ENCODE data around the gene TOR4A.

Gene TOR4A

DNA sequence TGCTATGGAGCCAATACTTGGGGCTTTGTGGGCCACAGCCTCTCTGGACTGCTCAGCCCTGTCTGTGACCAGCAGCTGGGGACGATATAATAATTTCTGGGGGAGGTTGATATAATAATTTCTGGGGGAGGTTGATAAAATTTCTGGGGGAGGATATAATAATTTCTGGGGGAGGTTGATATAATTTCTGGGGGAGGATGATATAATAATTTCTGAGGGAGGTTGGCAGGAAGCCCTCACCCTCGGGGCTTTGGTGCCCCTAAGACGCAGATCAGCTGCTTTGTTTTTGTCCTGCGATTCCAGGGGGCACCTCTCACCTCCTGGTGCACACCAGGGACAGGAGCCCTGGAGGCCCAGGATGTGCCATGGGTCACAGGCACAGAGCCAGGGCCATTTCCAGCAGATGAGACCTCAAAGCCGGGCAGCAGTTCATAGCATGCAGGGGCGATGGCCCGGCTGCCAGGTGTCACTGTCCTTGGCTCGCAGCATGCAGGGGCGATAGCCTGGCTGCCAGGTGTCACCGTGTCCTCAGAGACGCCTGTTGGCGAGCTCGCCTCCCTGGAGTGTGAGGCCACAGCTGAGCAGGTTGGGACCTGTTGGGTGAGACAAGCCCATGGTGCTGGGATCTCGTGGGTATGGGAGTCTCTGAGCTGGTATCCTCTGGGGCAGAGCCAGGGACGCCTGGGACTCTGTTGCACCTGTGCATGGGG is 3.8 kb upstream of the TOR4A start:
- no peak for DNase-seq

DNA sequence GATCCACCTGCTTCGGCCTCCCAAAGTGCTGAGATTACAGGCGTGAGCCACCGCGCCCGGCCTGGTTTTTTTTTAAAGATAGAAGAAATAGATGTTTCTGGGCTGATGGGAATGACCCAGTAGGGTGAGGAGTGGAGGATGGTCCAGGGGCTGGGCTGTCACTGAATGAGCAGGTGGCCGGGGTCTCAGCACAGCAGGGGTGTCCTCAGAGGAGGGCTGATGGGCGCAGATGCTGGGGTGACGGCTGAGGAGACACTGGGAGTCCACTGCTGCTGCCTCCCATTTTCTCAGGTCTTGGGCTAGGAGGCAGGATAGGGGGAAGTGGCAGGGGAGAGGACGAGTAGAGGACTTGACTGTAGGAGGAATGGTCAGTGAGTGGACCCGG is 2.3 kb upstream of the TOR4A start:
- DNase-seq, result no peak

DNA sequence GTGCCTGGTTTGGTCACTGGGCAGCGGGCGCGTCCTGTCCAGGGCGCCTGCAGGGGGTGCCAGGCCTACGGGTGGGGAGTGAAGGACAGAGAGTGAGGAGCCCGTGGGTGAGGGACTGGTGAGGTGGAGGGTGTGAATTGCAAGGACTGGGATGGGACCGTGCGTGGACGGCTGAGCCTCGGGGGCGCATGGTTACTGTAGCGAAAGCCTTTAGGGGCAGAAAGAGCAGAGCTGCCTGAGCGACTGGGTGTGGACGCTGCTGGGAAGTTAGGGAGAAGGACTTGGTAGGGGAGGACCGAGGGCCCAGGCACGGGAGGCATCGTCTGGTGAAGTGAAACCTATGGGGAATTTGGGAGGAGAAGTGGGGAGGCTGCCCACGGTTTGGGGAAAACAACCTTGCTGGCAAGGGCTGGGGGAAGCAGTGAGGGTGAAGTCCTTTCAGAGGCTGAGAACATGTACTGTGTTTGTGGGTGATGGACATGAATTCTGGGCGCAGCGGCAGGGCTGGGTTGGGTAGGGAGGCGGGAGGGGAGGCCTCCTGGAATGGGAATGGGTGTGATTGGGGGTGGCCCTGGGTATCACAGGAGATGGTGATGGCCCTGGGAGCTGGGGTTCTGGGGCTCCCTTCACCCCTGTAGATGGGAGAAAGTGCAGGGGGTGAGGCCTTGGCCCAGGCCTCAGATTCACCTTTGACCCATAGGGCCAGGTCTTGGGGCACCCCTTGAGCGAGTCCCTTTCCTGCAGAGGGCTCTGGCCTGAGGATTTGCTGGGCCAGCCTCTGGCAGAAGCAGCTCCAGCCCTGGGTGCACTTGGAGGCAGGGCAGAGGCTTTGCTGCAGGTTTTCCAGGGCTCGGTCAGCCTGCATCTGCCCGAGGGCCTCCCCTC is 1.7 kb upstream of the TOR4A start:
- no peak for DNase-seq

DNA sequence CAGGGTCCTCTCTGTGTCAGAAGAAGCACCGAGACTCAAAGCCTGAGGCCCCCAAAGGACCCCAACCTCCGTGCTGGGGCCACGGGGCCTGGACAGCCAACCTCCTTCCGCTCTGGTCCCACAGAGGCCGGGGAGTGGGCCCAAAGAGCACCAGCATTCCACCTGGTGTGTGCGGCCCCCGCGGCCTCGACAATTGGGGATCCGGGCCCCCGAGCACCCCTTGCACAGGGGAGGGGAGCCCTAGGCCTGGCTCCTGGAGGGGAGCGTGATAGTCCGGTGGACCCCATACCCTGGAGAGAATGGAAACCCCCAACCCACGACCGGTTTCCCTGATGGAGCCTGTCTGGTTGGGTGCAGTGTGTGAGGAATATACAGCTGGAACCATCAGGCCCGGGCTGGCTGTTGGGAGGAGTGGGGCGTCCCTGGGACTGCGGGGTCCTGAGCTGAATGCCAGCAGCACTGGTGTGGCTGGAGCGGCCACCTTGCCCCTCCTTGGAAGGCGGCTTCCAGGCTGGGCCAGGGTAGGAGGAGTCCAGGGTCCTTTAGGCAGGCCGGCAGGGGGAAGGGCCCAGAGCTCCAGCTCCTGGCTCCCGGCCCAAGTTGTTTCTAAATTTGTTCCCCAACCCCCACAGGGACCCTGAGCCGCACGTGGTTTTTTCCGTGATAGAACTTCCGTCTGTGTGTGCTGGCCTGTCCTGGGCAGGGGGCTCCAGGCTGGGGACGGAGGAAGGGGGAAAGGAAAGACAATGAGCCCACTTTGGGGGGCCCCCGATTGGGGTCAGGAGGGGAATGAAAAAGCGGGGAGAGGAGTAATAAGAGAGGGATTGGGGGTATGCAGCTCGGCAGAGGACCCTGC is 825 bp upstream of the TOR4A start:
- DNase-seq, result no peak

DNA sequence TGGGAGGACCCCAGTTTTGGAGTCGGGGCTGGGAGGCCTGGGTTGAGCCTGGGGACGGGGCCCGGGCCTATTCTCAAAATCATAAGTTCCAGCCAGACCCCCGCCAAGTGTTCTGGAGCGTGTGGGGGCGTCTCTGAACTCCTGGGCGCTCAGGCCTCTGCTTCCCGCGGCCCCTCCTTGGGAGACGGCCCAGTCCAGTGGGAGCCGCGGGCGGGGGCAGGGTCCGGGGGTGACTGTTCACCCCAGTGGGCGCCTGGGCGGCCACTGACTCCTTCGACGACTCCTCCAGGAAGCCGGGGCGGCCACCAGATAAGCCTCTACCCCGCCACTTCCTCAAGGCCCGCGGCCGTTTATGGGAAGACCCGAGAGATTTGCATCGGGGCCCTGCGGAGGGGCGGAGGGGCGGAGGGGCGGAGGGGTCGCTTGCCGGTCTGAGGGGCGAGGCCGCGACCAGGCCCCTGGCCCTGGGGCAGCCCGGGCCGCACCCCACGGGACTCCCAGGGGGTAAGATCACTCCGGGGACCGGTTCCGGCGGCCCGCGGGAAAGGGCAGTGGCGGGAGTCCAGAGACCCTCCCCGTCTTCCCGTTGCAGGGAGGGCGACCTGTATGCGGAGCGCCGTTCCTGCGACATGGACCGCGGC is 655 bp downstream of the TOR4A start:
- no peak for DNase-seq

DNA sequence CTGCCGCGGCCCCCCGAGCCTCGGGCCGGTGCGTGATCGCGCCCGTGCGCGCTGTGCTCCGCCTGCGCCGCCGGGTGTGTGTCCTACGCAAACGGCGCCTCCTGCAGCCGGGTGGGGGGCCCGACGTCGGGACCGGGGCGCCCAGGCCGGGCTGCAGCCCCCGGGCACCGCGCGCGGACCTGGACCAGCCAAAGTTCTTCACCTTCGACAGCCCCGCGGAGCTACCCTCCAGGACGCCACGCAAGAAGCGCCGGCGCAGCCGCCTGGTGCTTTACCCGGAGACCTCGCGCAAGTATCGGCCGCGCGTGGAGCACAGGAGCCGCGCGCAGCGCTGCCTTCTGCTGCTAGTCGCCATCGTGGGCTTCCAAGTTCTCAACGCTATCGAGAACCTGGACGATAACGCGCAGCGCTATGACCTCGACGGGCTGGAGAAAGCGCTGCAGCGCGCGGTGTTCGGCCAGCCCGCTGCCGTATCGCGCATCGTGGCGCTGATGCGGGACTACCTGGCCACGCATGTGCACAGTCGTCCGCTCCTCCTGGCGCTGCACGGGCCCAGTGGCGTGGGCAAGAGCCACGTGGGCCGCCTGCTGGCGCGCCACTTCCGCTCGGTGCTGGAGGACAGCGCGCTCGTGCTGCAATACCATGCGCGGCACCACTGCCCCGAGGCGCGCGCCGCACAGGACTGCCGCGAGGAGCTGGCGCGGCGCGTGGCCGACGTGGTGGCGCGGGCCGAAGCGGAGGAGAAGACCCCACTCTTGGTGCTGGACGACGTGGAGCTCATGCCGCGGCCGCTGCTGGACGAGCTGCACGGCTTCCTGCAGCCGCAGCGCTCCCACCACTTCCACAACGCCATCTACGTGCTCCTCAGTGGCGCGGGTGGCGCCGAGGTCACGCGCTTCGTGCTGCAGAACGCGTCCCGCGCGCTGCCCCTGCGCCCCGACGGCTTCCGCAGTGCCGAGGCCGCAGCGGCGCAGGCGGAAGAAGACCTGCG is 1.5 kb downstream of the TOR4A start:
- no peak for DNase-seq

DNA sequence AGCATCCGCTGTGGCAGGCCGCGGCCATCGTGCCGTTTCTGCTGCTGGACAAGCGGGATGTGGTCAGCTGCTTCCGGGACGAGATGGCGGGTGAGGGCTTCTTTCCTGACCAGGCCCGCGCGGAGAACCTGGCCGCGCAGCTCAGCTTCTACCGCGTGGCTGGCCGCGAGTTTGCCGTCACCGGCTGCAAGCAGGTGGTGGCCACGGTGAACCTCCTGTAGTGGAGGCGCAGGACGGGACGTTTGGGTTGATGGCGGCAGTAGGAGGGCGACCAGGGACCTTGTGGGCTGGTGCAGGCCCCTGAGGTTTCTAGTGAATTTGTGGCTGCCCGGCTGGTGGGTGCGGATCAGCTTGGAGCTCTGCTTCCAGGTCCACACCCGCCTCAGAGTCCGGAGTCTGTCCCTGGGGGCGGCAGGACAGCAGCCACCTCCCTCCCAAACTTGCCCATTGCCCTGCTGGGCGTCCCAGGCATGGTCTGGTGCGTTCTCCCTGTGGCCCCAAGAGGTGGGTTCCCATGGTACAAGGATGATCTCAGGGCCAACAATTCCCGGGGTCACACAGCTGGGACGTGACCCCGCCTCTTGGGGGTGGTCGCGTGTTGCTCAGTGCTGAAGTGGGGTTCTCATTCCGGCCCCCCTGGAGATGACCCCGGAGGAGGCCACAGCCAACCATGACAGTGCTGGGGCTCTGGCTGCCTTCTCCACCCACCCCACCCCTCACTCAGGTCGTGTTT is 2.4 kb downstream of the TOR4A start:
- DNase-seq, result no peak

DNA sequence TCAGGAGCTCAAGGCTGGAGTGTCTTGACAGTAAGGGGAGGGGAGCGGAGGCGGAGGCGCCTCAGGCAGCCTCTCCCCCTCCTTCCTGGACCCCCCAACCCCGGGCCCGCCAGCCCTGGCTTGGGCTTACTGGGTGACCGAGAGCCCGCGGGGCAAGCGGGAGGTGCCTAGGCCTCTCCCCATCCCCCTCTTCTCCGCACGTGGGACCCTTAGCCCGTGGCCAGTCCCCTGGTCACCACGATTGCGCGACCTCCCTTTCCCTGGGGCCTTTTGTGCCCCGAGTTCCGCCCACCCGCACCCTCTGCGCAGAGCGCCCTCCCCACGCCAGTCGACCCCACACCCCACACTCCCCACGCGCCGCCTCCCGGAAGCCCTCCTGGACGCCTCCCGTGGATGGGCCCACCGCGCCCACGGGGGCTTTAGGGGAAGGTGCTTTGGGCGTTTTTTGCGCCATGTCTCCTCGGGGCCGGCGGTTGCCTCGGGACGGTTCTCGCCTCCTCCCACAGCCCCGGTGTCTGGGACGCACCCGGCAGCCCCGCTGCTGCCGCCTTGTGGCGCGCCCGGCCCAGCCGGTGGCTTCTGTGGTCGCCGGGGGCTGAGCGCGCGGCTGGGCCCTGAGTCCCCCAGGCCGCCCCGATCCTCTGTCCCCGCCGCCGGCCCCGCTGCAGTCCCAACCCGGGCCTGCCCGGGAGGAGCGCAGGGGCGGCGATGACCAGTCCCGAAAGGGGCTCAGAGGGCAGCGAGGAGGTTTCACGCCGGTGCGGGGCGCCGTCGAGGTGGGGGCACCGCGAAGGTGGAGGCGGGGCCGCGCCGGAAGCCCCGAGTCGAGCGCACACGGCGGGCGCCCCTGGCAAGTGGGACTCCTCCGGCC is 3.2 kb downstream of the TOR4A start:
- DNase-seq, result no peak

DNA sequence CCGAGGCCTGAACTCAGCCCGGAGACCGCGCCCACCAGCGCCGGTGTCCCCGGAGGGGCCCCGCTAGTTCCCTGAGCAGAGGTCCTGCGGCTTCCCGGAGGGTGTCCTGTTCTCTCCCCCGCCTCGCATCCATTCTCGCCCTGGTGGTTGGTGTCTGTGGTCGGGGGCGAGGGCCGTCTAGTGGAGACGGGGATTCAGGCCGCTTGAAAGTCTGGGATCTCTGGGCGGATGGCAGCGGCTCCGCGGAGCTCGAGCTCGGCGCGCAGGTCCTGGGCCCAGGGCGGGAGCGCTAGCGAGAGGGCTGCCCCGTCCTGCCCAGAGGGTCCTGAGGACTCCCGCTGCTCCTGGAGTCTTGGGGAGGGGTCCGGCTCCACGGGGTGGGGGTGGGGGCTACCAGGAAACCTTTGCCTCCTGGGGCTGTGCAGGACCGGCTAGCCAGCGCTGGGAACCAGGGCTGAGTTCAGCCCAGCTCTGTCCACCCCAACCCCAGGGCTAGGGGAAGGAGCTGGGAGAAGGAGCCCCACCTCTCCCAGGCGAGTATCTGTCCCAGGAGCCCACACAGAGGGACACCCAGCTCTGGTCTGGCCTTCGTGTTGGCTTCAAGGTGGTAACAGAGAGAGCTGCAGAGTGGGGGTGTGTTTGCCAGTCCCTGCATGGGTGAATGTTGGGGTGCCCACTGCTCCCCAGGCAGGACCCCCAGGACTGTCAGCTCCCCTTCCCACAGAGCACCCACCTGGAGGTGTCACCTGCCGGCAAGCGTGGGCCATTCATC is 4.0 kb downstream of the TOR4A start:
- no peak for DNase-seq

DNA sequence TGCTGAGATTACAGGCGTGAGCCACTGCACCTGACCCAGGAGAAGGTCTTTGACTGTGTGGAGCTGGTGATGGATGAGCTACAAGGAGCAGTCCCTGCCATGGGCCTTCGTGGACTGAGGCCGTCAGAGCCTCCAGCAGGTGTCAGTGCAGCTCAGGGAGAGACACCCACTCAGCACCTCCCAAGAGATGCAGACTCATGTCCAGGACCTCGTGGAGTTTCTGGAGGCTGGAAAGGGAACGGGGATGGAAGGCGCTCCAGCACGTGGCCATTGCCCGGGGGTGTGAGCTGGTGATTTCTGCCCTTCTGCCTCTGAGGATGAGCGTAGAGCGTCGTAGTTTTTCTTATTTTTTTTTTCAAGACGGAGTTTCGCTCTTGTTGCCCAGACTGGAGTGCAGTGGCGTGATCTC is 9.5 kb downstream of the TOR4A start:
- peak; percentile 42 for DNase-seq

DNA sequence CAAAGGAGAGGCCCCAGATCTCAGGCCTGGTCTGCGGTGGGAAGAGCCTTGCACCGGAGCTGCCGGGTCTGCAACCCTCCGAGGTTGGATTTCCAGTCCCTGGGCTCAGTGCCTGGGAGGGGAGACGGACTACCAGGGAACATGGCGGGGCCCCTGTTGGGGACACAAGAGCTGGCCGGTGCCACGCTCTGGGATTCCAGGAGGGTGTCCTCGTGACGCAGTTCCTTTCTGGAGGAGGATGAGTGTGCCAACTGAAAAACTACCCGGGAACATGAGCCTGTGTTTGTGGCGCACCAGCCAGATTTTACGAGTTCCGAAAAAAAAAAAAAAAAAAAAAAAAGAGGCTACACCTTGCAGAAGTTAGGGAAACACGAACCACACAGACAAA is 15.6 kb downstream of the TOR4A start:
- no peak for DNase-seq

DNA sequence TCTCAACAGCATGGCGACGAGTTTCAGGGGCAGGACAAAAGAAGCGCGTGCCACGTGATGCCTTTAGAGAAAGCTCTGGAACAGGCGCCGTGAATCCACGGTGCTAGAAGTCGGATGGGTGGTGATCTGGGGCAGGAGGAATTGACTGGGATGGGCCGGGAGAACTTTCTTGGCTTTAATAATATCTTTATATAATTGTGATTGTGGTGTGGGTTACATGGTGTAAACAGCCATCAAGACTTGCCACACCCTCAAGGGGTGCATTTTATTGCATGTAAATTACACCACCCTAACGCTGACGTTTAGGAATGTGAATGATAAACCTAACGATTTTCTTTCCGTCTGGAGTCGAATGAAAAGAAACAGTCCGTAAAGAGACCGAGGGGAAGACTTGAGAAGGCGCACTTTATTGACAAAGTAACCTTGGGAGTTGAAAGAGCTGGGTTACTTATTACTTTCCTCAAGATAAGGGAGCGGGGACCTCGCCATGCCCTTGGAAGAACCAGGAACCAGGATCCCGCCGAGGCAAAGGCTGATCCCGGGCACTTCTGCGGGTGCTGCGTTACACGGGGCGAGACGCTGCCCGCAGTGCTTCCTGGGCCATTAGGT is 16.1 kb downstream of the TOR4A start:
- DNase-seq, result no peak

DNA sequence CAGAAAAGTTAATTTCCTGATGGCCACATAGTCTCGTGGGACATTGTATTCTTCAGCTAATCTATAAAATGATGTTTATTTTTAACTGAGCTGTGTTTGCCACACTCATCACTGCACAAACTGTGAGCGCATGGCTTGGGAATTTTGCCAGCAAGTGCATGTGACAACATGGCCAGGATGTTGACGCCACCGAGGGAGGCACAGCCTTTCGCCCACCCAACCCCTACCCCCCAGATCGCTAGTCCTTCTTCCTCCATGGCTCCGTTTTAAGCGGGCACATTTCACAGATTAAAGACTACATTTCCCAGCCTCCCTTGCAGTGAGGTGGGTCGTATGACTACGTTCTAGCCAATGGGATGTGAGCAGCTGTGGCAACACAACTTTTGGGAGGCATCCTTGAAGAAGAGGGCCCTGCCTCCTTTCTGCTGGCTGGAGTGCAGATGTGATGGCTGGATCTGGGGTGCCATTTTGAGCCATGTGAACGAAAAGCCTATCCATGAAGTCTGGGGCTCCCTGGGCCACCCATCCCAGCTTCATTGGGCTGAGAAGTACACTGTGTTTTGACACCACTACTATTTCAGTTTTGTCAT is 16.7 kb downstream of the TOR4A start:
- peak; percentile 68 for DNase-seq

DNA sequence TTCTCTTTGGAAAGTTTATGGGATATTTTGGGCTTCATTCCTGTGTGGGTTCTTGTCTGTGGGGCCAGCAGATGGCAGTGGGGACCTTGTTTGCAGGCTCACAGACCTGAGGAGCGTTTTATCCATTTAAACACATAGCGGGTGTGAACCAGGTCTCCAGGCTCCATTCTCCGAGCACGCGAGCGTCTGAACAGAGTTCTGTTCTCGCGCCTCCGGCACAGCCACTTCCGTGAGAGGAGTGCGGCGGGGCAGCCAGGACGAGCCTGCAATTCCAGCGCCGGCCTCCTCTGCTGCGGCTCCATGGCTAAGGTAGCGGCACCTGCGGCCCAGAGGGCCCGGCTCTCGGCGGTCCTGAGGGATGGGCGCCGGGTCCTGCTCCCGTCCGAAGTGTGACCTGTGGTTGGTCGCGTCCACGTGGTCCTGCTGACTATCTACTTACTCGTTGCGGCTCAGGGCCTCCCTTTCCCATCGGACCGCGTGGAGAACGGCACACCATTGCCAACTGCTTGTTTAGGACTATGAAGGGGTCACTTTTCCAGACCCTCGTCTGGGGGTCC is 17.2 kb downstream of the TOR4A start:
- DNase-seq, result no peak

DNA sequence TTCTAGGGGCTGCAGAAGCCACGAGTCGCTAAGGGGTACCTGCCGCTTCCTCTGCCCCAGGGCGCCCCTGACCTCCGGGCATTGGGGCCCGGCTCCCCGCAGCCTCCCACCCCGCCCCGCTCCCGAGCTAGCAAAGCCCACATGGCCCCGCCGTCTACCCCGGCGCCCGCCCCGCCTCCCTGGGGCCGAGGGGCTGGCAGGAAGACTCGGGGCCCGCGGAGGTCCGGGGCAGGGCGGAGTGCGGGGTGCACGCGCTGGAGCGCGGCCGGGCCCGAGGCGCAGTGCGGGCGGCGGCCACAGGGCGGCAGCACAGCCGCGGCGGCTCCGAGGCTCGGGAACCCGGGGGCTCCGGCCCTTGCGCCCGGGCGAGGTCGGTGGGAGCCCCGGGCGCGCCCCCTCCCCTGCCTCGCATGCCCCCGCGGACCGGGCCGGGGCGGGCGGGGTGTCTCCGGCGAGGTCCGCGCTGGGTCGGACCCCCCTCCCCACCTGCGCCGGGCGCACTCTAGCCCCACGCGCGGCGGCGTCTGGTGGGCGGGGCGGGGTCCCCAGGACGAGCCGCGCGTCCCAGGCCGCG is 17.8 kb downstream of the TOR4A start:
- peak; percentile 55 for DNase-seq

DNA sequence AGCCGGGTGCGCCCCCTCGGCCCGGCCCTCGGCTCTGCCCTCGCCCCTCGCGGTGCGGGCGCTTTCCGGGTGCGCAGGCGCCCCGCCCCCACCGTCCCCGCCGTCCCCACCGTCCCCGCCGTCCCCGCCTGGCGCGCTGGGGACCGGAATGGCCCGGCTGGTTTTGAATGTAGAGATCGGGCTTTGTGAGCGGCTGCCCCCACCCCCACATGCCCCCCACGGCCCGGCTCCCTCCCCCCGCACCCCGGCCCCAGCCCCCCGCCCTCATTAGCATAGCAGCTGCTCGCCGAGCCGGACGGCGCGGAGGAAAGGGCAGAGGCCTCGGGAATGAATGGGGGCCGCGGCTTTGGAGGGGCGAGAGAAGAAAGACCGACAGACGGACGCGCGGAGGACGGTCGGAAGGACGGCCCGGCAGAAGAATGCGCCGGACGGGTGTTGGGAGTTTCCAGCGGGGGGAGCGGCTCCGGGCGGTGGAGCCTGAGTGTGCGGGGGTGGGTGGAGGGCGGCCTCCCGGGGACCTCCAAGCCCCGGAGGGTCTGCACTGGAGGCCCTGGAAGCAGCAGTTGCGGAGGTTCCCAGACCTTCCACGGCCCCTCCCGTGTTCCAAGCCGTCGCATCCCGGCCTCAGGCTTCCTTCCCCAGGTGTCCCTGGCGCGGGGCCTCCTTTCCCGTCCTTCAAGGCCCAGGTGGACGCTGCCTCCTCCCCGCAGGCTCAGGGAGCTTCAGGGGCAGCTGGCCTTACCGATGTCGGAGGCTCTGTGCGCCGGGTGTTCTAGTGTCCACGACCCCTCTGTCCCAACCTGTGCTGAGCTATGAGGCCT is 18.5 kb downstream of the TOR4A start:
- DNase-seq, result no peak
